HCT116 (cell line): ENCODE data around the gene ZNF621.

Experiments
- EZH2 ChIP-seq: fragments of 200-600 bp; sonication (generic); IDR thresholded peaks from 2 replicates; pipeline ENCODE4 v1.6.1; 2017; ENCODE audit warnings: antibody characterized with exemption, mixed run types
- MAX ChIP-seq: IDR thresholded peaks from 2 replicates; pipeline ENCODE4 v1.6.1; 2012
- POLR2A ChIP-seq: IDR thresholded peaks from 2 replicates; pipeline ENCODE4 v1.7.0; 2011; ENCODE audit warnings: borderline replicate concordance; ENCODE audit not compliant: insufficient read depth, insufficient read length; ENCODE audit errors: extremely low read depth
- SP1 ChIP-seq: IDR thresholded peaks from 2 replicates; pipeline ENCODE4 v1.6.1; 2012; ENCODE audit warnings: low read depth
- YY1 ChIP-seq: IDR thresholded peaks from 2 replicates; pipeline ENCODE4 v1.6.1; 2011; ENCODE audit warnings: low read length, low read depth, moderate library complexity, mild to moderate bottlenecking; ENCODE audit not compliant: insufficient replicate concordance; ENCODE audit errors: extremely low read depth
- ZFX ChIP-seq: fragments of 450-650 bp; IDR thresholded peaks from 2 replicates; pipeline ENCODE4 v1.6.1; 2017
- TF ChIP-seq, protein P1 (sequence below), 3 experiments: fragments of 200-600 bp in 1 of 3; sonication (generic) in 1 of 3; IDR thresholded peaks in 2 of 3; conservative IDR thresholded peaks in 1 of 3; 2 replicates each; pipeline ENCODE4 v1.5.1; 2012 to 2017; ENCODE audit warnings: low read depth in 2 of 3, low read length in 2 of 3, antibody characterized with exemption in 1 of 3, borderline replicate concordance in 1 of 3, control low read depth in 1 of 3, mild to moderate bottlenecking in 1 of 3, mixed read lengths in 1 of 3, mixed run types in 1 of 3, moderate library complexity in 1 of 3; ENCODE audit not compliant: insufficient read depth in 1 of 3
- TF ChIP-seq, protein P2 (sequence below): IDR thresholded peaks from 2 replicates; pipeline ENCODE4 v1.6.1; 2012

GRCh38 chr3:40497288-40497687, 27.5 kb upstream of the ZNF621 start:
- TF ChIP-seq EZH2, result no peak
- TF ChIP-seq, protein P1, sequence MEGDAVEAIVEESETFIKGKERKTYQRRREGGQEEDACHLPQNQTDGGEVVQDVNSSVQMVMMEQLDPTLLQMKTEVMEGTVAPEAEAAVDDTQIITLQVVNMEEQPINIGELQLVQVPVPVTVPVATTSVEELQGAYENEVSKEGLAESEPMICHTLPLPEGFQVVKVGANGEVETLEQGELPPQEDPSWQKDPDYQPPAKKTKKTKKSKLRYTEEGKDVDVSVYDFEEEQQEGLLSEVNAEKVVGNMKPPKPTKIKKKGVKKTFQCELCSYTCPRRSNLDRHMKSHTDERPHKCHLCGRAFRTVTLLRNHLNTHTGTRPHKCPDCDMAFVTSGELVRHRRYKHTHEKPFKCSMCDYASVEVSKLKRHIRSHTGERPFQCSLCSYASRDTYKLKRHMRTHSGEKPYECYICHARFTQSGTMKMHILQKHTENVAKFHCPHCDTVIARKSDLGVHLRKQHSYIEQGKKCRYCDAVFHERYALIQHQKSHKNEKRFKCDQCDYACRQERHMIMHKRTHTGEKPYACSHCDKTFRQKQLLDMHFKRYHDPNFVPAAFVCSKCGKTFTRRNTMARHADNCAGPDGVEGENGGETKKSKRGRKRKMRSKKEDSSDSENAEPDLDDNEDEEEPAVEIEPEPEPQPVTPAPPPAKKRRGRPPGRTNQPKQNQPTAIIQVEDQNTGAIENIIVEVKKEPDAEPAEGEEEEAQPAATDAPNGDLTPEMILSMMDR (IDR thresholded peaks at IDR 0.05 in 2 of 3, conservative IDR thresholded peaks at IDR 0.05 in 1 of 3; ENCODE audit: borderline replicate concordance in 1 of 3, insufficient read depth in 1 of 3, low read depth in 2 of 3, low read length in 2 of 3), result no peak
- no peak for TF ChIP-seq POLR2A
- no peak for TF ChIP-seq ZFX
- TF ChIP-seq YY1, result no peak
- TF ChIP-seq, protein P2, sequence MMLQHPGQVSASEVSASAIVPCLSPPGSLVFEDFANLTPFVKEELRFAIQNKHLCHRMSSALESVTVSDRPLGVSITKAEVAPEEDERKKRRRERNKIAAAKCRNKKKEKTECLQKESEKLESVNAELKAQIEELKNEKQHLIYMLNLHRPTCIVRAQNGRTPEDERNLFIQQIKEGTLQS, result no peak
- TF ChIP-seq SP1, result no peak
- no peak for TF ChIP-seq MAX
